AG09319 (cell line): ENCODE results near the gene RNF7.

Experiments used
- DNase-seq: peaks from one replicate; pipeline ENCODE4 v3.0.0-alpha.2; 2010; ENCODE audit warnings: low read depth; ENCODE audit errors: extremely low read depth
- TF ChIP-seq, protein P1 (sequence below): IDR thresholded peaks from 2 replicates; pipeline ENCODE4 v1.5.1; 2011; ENCODE audit warnings: low read depth, mild to moderate bottlenecking, inconsistent platforms, low read length, moderate library complexity

RNF7 gene

DNA sequence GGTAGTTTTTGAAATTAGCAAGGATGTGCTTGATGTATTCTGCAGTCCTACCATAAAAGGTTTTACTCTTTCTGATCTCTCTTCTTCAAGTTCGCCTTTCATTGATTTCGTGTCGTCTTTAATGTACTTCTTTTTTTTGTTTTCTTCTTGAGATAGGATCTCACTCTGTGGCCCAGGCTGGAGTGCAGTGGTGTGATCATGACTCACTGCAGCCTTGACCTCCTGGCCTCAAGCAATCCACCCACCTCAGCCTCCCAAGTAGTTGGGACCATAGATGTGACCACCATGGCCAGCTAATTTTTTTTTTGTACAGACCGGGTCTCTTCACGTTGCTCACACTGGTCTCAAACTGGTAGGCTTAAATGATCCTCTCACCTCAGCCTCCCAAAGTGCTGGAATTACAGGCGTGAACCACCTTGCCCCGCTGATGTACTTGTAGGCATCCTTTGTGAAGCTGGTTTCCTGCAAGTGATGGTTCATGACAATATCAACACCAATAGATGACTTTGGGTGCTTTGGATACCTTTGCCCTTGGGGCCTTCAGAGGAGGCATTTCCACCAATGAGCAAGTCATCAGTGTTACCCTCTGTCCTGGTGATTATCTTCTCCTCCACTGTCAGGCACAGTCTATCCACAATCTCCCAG is 28.9 kb upstream of the RNF7 start:
- no peak for DNase-seq
- TF ChIP-seq, protein P1, sequence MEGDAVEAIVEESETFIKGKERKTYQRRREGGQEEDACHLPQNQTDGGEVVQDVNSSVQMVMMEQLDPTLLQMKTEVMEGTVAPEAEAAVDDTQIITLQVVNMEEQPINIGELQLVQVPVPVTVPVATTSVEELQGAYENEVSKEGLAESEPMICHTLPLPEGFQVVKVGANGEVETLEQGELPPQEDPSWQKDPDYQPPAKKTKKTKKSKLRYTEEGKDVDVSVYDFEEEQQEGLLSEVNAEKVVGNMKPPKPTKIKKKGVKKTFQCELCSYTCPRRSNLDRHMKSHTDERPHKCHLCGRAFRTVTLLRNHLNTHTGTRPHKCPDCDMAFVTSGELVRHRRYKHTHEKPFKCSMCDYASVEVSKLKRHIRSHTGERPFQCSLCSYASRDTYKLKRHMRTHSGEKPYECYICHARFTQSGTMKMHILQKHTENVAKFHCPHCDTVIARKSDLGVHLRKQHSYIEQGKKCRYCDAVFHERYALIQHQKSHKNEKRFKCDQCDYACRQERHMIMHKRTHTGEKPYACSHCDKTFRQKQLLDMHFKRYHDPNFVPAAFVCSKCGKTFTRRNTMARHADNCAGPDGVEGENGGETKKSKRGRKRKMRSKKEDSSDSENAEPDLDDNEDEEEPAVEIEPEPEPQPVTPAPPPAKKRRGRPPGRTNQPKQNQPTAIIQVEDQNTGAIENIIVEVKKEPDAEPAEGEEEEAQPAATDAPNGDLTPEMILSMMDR = no peak

DNA sequence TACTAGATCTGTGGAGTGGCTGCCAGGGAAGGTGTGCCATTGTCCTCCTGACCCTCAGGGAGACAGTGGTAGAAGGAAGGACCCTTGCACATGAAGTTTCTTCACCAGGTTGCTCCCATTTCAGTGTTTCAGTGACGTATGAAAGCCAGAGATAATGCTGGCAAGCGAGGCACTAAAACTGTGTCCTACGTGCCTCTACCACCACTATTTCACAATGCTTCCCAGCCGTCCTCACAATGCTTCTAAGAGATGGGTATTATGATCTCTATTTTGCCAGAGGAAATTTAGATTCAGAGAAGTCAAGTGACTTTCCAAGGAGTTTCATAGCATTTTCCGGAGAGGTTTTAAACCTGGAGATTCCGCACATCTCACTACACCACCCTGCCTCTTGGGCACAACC is 28.0 kb upstream of the RNF7 start:
- no peak for DNase-seq
- TF ChIP-seq, protein P1 = no peak

DNA sequence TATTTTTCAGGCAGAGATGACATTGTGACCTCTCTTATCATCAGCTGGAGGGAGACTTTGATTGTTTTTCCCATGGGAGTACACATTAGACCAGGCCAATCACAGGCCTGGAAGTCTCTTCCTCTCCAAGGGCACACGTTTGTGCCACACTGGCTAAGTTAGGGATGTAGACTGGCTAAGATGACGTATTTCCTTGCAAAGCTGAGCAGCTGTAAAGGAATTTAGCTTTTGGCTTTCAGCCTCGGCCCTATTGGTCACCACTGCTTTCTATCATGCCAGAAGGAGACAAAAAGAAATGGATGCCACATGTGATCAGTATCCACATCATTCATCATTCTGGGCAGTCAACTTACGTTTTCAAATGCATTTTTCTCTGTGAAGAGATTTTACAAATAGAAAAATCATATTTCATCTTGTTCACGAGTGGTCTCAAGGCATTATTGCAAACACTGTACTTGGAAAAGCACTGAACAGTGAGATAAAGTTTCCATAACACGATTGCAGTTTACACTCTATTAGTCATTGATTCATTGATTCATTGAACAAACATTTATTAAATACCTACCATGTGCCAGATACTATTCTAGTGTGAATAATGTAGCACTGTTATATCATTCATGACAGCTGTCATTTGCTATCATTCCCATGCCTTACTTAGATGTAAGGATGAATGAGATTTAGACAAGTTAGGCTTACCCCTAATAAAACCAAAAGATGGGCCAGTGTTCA is 27.0 kb upstream of the RNF7 start:
- DNase-seq = no peak
- TF ChIP-seq, protein P1 = no peak

DNA sequence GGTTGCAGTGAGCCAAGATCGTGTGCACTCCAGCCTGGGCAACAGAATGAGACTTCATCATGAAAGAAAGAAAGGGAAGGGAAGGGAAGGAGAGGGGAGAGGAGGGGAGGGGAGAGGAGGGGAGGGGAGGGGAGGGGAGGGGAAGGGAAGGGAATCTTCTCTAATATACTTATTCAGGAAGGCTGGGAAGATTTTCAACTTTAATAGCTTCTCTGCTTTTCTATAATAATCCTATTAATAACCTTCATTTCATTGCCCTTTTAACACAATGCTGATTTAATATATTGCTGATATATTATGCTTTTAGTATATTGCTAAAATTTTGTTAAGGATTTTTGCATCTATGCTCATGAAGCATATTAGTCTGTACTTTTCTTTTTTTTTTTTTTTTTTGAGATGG is 23.4 kb upstream of the RNF7 start:
- DNase-seq = no peak
- TF ChIP-seq, protein P1 = no peak

DNA sequence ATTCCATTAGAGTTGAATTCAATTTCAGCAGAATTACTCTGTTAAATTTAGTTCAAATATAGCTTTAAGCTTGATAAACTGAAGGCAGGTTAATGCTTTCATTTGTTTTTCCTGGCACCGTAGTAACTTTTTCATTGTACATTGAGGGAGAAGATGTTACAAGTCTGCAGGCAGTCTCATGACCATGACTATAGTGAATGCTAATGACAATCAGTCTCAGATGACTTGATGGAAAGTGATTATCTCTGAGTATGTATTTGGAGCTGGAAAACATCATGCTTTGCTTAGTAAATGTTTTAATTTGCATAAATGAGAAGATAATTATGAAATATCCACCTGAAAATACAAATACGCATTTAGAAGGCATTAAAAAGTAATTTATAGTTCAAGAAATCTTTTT is 16.0 kb upstream of the RNF7 start:
- no peak for DNase-seq
- TF ChIP-seq, protein P1 = no peak

DNA sequence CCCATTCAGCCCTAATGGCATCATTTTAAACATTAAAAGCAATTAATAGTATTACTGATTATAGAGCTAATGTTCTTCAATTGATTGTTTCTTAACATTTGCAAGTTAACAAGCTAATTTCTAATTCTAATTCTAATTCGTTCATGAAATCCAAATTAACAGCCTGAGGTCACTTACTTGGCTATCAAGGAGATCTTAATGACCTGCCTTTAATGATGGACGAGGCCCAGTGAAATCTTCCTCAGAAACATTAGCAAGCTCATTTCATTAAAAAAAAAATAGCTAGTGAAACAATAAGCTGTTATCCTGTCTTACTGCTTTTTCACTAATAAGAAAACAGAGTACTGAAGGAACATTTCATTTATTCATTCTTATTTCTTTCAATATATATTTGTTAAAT is 15.4 kb upstream of the RNF7 start:
- TF ChIP-seq, protein P1 = no peak
- DNase-seq = no peak

DNA sequence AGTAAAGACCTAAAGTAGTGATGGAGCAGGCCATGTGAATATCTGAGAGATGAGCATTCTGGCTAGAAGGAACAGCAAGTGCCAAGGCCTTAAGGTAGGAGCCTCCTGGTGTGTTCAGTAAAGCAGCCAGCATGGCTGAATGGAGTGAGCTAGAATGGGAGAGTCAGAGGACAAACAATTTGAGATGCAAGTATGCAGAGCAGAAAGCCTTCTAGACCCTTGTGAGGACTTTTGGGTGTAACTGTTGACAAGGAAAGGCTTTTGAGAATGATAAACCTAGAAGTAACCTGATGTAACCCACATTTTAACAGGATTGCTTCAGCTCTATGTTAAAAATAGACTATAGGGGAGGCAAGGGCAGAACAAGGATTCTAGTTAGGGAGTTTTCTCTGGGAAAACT is 14.8 kb upstream of the RNF7 start:
- TF ChIP-seq, protein P1 = no peak

More for the DNA sequence above, 14.8 kb upstream of the RNF7 start:
- DNase-seq = no peak
